NK-92 treated with Interleukin-12 subunit alpha and Interleukin-12 subunit beta, amount 100 ng/mL, for 24 hours (cell line): ENCODE data around the gene ATP11B.

Experiments used
- DNase-seq: peaks from one replicate; lab custom pipeline; 2025; lab: John Stamatoyannopoulos, UW

Gene ATP11B

GRCh38 chr3:182910936-182911781 lies 117.9 kb downstream of the ATP11B start:
- no peak for DNase-seq

DNA sequence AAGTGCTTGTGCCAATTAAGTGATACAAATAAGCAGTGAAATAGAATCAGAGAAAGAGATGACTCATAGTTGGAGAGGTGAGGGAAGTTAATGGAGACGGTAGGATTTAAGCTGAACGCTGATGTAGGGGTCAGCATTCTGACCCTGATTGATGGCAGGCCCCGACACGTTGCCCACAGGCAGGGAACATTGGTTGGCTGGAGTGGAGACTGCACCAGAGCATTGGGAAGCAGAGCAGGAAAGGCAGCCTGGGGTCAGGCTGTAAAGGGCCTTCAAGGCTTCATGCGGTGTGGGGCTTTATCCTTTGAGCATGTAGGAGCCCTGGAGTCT lies 118.4 kb downstream of the ATP11B start:
- no peak for DNase-seq

DNA sequence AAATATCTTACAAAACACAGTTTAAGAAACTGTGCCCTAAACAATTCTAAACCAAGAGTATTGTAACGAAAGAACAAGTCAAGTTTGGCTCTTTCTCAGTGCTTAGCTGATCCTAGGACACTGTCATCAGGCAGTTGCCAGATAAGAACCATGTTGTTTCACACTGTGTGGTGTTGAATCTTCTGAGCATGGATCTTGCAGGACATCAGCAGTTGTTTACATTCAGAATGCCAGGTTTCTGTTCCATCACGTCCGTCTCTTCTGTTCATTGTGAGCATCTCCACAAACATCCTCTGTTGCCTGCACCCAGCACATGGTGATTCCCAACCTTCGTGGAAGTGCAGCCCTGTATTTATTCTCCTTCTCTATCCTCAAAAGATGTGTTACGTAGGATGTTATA lies 119.2 kb downstream of the ATP11B start:
- DNase-seq: no peak

DNA sequence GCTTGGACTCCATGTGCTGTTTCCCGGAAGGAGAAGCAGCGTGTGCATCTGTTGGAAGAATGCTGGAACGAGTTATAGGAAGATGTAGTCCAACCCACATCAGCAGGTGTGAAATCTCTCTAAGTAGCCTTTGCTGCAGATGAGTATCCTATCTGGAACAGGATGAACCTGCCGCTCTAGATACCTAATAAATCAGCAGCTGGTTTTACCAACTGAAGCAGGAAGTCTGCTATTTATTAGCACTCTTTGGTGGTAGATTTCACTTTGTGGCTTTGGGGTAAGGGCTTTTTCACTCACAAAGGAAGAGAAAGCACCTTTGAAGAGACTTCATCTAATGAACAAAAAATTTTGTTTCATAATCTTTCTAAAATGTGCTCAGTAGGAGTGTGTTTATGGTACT lies 120.6 kb downstream of the ATP11B start:
- no peak for DNase-seq

DNA sequence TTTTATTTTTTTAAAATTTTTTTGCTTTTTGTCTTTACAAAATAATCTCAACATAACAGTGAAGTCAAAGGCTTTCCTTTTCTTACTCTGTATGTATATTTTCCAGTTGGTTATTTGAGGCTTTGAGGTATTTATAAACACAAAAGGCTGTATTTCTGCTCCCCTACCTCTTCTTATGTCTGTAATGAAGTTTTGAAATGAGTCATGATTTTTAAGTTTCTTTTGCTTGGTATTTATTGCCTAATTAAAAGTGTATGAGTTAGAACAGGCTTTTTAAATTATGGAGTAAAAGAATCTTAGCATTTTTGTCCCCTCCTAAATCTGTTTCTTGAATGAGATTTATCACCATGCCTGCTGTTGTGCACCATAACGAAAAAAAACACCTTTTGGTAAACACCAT lies 121.0 kb downstream of the ATP11B start:
- DNase-seq: no peak

- DNase-seq: no peak
These were observed 123.8 kb downstream of the ATP11B start for GRCh38 chr3:182917134-182917533.

- no peak for DNase-seq
These were observed 126.6 kb downstream of the ATP11B start for GRCh38 chr3:182919866-182920357.

DNA sequence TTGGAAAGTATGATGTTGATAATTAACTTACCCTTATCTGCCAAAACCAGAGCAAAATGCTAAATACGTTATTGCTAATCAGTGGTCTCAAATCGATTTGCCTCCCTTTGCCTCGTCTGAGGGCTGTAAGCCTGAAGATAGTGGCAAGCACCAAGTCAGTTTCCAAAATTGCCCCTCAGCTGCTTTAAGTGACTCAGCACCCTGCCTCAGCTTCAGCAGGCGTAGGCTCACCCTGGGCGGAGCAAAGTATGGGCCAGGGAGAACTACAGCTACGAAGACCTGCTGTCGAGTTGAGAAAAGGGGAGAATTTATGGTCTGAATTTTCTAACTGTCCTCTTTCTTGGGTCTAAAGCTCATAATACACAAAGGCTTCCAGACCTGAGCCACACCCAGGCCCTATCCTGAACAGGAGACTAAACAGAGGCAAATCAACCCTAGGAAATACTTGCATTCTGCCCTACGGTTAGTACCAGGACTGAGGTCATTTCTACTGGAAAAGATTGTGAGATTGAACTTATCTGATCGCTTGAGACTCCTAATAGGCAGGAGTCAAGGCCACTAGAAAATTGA lies 127.3 kb downstream of the ATP11B start:
- no peak for DNase-seq

DNA sequence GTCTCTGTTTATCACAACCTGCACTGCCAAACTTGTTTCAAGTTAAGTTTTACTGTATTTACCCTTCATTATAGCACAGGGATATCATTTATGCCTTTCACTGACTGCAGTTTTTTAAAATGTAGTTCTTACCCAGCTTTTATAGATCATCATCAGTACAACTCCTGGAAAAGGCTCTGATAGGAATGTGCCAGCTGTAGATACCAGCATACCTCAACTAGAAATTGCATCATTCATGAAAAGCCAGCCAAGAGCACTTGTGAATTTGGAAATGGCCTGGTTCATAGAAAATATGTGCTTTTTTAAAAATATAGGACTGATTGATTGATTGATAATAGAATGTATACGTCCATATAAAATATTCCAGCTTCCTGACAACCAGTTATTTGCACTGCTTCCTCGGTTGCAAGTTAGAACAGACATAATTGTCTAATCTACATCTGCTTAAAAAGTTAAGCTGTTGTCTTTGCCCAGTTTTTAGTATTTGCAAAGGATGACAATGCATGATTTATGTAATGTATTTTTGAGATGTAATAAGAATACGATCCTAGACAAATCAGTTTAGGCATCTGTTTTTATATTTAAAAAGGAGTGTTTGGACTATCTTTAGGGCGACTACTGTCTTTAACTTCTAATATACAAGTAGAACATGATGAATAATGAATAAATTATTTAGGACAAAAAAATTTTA lies 128.5 kb downstream of the ATP11B start:
- no peak for DNase-seq

DNA sequence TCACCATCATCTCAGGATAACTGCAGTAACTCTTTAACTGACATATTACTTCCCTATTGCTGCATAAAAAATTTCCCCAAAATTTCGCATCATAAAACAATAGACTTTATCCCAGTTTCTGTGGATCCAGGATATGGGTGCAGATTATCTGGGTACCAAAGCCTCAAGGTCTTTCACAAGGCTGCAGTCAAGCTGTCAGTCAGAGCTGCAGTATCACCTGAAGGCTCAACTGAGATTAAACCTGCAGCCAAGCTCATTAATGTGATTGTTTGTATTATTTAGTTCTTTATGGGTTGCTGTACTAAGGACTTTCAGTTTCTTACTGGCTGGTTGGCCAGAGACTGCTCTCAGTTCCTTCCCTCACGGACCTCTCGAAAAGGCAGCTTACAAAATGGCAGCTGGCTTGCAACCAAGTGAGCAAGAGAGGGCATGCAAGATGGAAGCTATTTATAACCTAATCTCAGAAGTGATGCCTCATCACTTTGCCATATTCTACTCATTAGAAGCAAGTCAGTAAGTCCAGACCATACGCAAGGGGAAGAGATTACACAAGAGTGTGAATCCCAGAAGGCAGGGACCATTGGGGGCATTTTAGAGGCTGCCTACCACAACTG lies 132.1 kb downstream of the ATP11B start:
- no peak for DNase-seq

GRCh38 chr3:182925944-182926337 lies 132.6 kb downstream of the ATP11B start:
- no peak for DNase-seq

GRCh38 chr3:182935803-182936202 lies 142.5 kb downstream of the ATP11B start:
- no peak for DNase-seq

- DNase-seq: no peak
These were observed 143.1 kb downstream of the ATP11B start for GRCh38 chr3:182936239-182936917.

GRCh38 chr3:182936918-182937285 lies 143.6 kb downstream of the ATP11B start:
- no peak for DNase-seq

DNA sequence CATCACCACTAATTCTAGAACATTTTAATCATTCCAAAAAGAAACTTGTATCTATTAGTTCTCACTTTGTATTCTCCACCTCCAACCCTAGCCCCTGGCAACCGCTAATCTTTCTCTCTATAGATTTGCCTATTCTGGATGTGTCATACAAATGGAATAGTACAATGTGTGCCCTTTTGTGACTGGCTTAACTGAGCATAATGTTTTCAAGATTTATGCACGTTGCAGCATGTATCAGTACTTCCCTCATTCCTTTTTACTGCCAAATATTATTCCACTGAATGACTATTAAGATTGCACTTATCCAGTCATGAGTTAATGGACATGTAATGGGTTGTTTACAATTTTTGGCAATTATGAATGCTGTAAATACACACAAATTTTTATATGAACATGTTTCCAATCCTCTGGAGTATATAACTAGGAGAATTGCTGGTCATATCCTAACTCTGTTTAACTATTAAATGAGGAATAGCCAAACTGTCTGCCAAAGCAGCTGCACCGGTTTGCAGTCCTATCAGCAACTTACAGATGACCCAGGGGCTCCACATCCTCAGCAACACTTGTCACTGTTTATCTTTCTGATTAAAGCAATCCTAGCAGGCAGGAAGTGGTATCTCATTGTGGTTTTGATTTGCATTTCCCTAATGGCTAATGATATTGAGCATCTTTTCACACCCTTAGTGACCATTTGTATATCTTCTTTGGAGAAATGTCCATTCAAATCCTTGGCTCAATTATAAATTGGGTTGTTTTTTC lies 144.2 kb downstream of the ATP11B start:
- DNase-seq: no peak

- no peak for DNase-seq
These were observed 147.0 kb downstream of the ATP11B start for GRCh38 chr3:182940266-182940808.

DNA sequence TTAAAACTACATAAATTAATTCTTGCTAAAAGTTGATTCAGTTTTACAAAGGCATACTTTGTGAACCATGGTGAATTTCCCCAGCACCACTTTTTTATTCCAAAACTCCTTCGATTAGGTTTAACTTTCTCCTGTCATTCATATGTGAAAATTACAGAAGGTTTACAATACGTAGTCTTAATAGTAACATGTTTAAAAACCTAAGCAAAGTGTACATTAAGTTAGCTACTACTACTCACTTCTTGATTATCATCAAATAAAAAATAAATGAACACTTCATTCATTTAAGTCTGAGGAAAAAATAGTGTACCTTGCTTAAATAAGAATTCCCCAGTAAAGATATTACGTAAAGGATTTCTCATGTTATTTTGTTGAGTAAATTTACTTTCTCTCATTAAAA lies 148.4 kb downstream of the ATP11B start:
- no peak for DNase-seq

DNA sequence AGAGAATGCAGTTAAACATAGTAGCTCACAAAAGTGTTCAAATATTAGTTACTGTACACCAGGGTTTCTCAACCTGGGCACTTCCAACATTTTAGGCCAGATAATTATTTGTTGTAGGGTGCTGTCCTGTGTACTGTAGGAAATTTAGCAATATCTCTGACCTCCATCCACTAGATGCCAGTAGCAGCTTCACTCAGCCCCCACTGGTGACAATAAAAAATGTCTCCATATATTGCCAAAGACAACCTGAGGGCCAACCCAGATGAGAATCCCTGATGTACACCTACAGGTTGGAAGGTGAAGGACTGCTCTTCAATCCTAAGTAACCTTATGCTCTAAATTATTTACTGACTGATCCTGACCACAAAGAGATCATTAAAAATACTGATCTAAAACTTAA lies 154.6 kb downstream of the ATP11B start:
- no peak for DNase-seq

DNA sequence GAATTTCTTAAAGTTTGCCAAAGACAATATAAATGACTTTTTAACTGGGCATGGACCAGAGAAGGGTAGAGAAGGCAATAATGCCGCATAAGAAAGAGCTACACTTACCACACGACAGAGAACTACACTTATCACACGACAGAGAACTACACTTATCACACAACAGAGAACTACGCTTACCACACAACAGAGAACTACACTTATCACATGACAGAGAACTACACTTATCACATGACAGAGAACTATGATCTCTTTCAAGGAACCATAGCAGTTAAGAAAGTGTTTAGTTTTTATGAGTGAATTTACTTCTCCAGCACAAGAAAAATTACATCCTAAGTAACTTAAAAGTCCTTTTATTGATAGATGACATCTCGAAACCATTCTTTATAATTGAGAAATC lies 155.0 kb downstream of the ATP11B start:
- no peak for DNase-seq

DNA sequence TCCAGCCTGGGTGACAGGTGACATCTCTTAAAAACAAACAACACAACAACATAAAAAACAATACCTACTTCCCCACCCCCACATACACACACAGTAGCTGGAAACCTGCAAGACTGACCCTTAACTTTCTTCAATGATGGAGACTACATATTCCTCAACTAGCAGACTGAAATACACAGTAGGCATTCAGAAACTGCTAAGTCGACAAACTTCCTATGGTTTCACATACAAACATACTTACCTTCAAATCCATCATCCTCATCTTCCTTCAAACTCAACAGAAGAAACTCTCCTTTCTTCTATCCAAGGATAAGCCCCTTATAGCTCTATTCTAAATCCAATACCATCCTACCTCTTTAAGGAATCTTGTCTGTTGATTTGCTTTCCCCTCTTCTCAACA lies 156.4 kb downstream of the ATP11B start:
- no peak for DNase-seq

DNA sequence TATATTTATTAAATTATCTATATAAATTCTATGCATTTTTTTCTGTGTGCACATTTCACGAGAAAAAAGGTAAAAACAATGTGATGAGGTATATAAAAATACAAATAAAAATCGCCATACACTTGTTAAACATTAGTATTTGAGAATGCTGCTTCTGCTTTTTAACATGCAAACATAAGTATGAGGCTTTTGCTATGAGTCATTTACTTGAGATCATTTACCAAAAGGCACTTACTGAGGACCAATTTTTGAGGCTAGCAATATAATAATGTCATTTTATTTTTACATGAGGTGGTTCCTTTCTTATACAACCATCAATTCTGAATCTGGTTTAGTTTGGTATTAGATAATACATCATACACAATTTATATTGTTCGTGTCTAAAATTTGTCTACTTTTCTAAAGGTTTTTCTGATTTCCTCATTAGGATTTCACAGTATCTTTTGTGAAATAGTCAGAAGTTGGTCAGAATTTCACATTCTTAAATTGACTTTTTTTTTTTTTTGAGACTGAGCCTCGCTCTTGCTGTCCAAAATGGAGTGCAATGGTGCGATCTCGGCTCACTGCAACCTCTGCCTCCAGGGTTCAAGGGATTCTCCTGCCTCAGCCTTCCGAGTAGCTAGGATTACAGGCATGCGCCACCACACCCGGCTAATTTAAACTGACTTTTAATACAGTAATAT lies 161.4 kb downstream of the ATP11B start:
- DNase-seq: no peak
